WTC11 (cell line): ENCODE results near the gene EDN2. TPM values are rescaled to one million over a fixed set of nuclear protein-coding genes. Genes with fewer than 3 reads are reported as not detected.

Experiments used
- ATAC-seq: fragments of 200-7000 bp; cut with Tn5 transposase; 2 replicates; pipeline ENCODE4 v1.10.0; 2021; ENCODE audit warnings: mild to moderate bottlenecking, moderate library complexity
- CTCF ChIA-PET: fragments of 300-600 bp; sonication (Branson Sonifier 250); formaldehyde crosslinking; loops from one replicate; lab custom pipeline; 2021; ENCODE audit warnings: antibody characterized with exemption; lab: Charles Lee
- POLR2A ChIA-PET: fragments of 350-600 bp; sonication (Branson Sonifier 250); formaldehyde crosslinking; loops from one replicate; lab custom pipeline; 2021; ENCODE audit warnings: antibody characterized with exemption; lab: Charles Lee
- DNase-seq: peaks from one replicate; pipeline ENCODE4 v3.0.0; 2021; ENCODE audit warnings: low spot score
- H3K27ac Mint-ChIP-seq: 2 replicates; pipeline ENCODE4 v1.8.0; 2021; ENCODE audit warnings: mixed read lengths
- H3K27me3 Mint-ChIP-seq: 2 replicates; pipeline ENCODE4 v1.8.0; 2021; ENCODE audit warnings: low read depth, mild to moderate bottlenecking, moderate library complexity, mixed read lengths
- H3K36me3 Mint-ChIP-seq: 2 replicates; pipeline ENCODE4 v1.8.0; 2021; ENCODE audit warnings: mixed read lengths
- H3K4me1 Mint-ChIP-seq: 2 replicates; pipeline ENCODE4 v1.8.0; 2022; ENCODE audit warnings: mixed read lengths
- H3K4me3 Mint-ChIP-seq: 2 replicates; pipeline ENCODE4 v1.8.0; 2021; ENCODE audit warnings: mild to moderate bottlenecking, moderate library complexity, mixed read lengths
- H3K9me3 Mint-ChIP-seq: 2 replicates; pipeline ENCODE4 v1.8.0; 2021; ENCODE audit warnings: mixed read lengths
- CBFB ChIP-seq: sonication (generic); formaldehyde crosslinking; IDR thresholded peaks from 2 replicates; pipeline ENCODE4 v1.8.1; 2022; ENCODE audit warnings: mild to moderate bottlenecking, low read depth, missing genetic modification reagents
- CTCF ChIP-seq: fragments of 200-600 bp; IDR thresholded peaks from 2 replicates; pipeline ENCODE4 v1.8.0; 2022; ENCODE audit warnings: antibody characterized with exemption
- E2F5 ChIP-seq: sonication (generic); formaldehyde crosslinking; IDR thresholded peaks from 2 replicates; pipeline ENCODE4 v1.8.1; 2022; ENCODE audit warnings: mild to moderate bottlenecking, moderate library complexity, missing genetic modification reagents
- ELF4 ChIP-seq: sonication (generic); formaldehyde crosslinking; IDR thresholded peaks from 2 replicates; pipeline ENCODE4 v1.8.1; 2022; ENCODE audit warnings: low read depth, mild to moderate bottlenecking, moderate library complexity, missing genetic modification reagents
- FOXK1 ChIP-seq: sonication (generic); formaldehyde crosslinking; IDR thresholded peaks from 2 replicates; pipeline ENCODE4 v1.8.0; 2022; ENCODE audit warnings: mild to moderate bottlenecking, moderate library complexity, missing genetic modification reagents
- GABPB1 ChIP-seq: sonication (generic); formaldehyde crosslinking; IDR thresholded peaks from 2 replicates; pipeline ENCODE4 v1.8.1; 2023; ENCODE audit warnings: mild to moderate bottlenecking, missing genetic modification reagents
- GTF2I ChIP-seq: fragments of 250-450 bp; sonication (Bioruptor Pico); conservative IDR thresholded peaks from 2 replicates; pipeline ENCODE4 v1.4.0; 2021; ENCODE audit warnings: mild to moderate bottlenecking
- IRF2 ChIP-seq: sonication (generic); formaldehyde crosslinking; IDR thresholded peaks from 2 replicates; pipeline ENCODE4 v1.8.0; 2022; ENCODE audit warnings: low read depth, missing genetic modification reagents, borderline replicate concordance
- JAZF1 ChIP-seq: fragments of 250-450 bp; sonication (Bioruptor Pico); IDR thresholded peaks from 2 replicates; pipeline ENCODE4 v1.9.0; 2021; ENCODE audit warnings: moderate library complexity, mild to moderate bottlenecking, inconsistent platforms
- JUN ChIP-seq: sonication (generic); formaldehyde crosslinking; IDR thresholded peaks from 2 replicates; pipeline ENCODE4 v1.8.0; 2023; ENCODE audit warnings: mild to moderate bottlenecking, missing genetic modification reagents
- KAT7 ChIP-seq: sonication (generic); formaldehyde crosslinking; IDR thresholded peaks from 2 replicates; pipeline ENCODE4 v1.8.1; 2023; ENCODE audit warnings: missing genetic modification reagents, mild to moderate bottlenecking, borderline replicate concordance
- MYBL2 ChIP-seq: sonication (generic); formaldehyde crosslinking; IDR thresholded peaks from 2 replicates; pipeline ENCODE4 v1.8.1; 2023; ENCODE audit warnings: mild to moderate bottlenecking, moderate library complexity, missing genetic modification reagents
- NFYB ChIP-seq: sonication (generic); formaldehyde crosslinking; conservative IDR thresholded peaks from 2 replicates; pipeline ENCODE4 v1.8.0; 2022; ENCODE audit warnings: low read depth, missing genetic modification reagents
- SP1 ChIP-seq: sonication (generic); formaldehyde crosslinking; conservative IDR thresholded peaks from 2 replicates; pipeline ENCODE4 v1.8.1; 2022; ENCODE audit warnings: missing genetic modification reagents
- TEAD1 ChIP-seq: sonication (generic); formaldehyde crosslinking; IDR thresholded peaks from 2 replicates; pipeline ENCODE4 v1.8.0; 2022; ENCODE audit warnings: mild to moderate bottlenecking, missing genetic modification reagents
- TP53 ChIP-seq: sonication (generic); formaldehyde crosslinking; IDR thresholded peaks from 2 replicates; pipeline ENCODE4 v1.8.1; 2023; ENCODE audit warnings: mild to moderate bottlenecking, missing genetic modification reagents
- ZNF232 ChIP-seq: sonication (generic); formaldehyde crosslinking; IDR thresholded peaks from 2 replicates; pipeline ENCODE4 v1.8.0; 2022; ENCODE audit warnings: mild to moderate bottlenecking, missing genetic modification reagents
- ZNF317 ChIP-seq: sonication (generic); formaldehyde crosslinking; IDR thresholded peaks from 2 replicates; pipeline ENCODE4 v1.8.1; 2023; ENCODE audit warnings: low read depth, mild to moderate bottlenecking, moderate library complexity, missing genetic modification reagents, borderline replicate concordance
- ZNF532 ChIP-seq: fragments of 250-450 bp; sonication (Bioruptor Pico); IDR thresholded peaks from 2 replicates; pipeline ENCODE4 v1.9.0; 2021; ENCODE audit warnings: mild to moderate bottlenecking, borderline replicate concordance
- total RNA-seq: library from RNA; stranded (reverse); gene quantifications from 3 replicates; pipeline ENCODE4 v1.2.3, GENCODE V29; 2021
- TF ChIP-seq, protein P1 (sequence below): sonication (generic); formaldehyde crosslinking; IDR thresholded peaks from 2 replicates; pipeline ENCODE4 v1.8.0; 2023; ENCODE audit warnings: missing genetic modification reagents, mild to moderate bottlenecking, borderline replicate concordance

EDN2 gene
- total RNA-seq, 1 experiment from 2014 or later = 0.33 TPM

DNA sequence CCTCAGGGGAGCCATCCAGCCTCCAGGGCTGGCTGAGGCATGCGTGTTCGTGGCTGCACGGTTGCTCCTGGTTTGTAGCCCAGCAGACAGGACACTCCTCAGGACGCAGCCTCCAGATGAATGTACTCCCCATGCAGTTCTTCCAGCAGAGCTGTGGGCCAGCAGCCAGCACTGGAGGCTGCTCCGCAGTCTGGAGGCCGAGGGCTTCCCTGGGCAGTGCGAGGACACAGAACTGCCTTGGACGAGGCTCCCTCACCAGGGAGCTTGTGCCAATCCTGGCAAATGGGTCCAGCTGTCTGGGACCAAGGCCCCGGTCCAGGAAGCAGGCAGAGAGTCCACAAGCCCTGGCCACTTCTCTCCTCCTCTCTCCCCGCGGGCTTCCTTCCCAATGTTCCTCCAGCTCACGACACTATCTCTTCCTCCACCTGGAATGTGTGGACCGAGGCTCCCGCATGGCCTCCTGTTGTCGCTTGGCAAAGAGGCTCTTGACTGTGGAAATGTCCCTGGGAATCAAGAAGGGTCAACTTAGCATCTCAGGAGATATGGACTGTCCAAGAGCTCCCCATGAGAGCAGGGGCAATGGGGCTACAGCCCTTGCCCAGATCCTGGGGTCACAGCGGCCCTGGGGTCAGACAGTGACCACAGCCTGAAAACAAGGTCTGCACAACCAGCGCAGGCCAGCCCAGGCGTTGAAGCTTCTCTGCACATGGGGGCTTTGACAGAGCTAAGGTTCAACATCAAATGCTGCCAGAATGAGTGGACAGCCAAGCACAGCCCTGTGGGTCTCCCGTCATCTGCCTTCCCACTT lies 5.3 kb downstream of the EDN2 start:
- H3K27me3 Mint-ChIP-seq = no peaks in the 10 kb centered on the region; the same call in 1 of the 2 replicates
- H3K36me3 Mint-ChIP-seq = no peaks in the 10 kb centered on the region
- H3K4me1 Mint-ChIP-seq = peaks cover 23% of the 10 kb centered on the region
- H3K4me3 Mint-ChIP-seq = no peak overlapping the region
- DNase-seq = no peak
- ATAC-seq = no peak
- TF ChIP-seq TP53 (CRISPR knock-in tag) (no peak), ZNF232 (CRISPR knock-in tag) (no peak), GABPB1 (CRISPR knock-in tag) (no peak), FOXK1 (no peak), E2F5 (CRISPR knock-in tag) (no peak), CTCF (no peak), JAZF1 (no peak), TEAD1 (CRISPR knock-in tag) (no peak), ZNF317 (CRISPR knock-in tag) (no peak), GTF2I (no peak), MYBL2 (CRISPR knock-in tag) (no peak)
- POLR2A ChIA-PET = no interaction called here
- no peaks in the 10 kb centered on the region for H3K9me3 Mint-ChIP-seq
- CTCF ChIA-PET = interaction anchor here (0.8 to 2.7 kb wide), 5 partner anchors 8 to 197 kb away, joined by 3 to 7 read pairs (median 5); no protein-coding TSS in a partner anchor
- no peak overlapping the region for H3K27ac Mint-ChIP-seq

DNA sequence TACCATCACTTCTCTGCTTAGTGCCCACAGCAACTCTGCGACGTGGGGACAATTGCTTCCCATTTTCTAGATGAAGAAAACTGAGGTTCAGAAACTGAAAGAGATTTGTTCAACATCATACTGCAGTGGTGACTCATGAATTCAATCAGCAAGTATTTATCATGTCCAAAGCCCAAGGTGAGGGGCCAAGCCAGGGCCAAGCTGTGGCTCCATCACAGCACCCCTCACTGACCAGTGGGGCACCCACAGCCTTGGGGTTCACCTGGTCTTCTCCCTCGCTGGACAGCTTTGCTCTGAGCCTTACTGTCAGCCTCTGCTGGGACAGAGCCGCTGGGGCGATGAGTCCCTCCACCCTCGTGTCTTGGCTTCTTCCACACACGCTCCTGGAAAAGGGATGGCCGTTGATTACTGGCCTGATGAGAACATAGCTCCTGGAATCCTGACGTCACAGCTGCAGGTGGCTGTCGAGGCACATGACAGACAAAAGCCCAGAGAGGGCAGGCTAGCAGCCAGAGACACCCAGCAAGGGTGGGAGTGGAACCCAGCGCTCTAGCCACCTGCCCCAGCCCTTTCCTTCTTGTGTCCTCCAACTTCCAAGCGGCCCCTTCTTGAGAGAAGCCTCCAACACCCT lies 6.2 kb downstream of the EDN2 start:
- no peak overlapping the region for H3K4me3 Mint-ChIP-seq
- DNase-seq (no peak), ATAC-seq (no peak)
- CTCF ChIA-PET = interaction anchor here (2.7 kb wide), 1 partner anchor 196 kb away, joined by 6 read pairs; no protein-coding TSS in a partner anchor
- no peaks in the 10 kb centered on the region; the same call in 1 of the 2 replicates for H3K27me3 Mint-ChIP-seq
- H3K4me1 Mint-ChIP-seq = peaks cover 19% of the 10 kb centered on the region
- H3K27ac Mint-ChIP-seq = no peak overlapping the region
- no peaks in the 10 kb centered on the region for H3K36me3 Mint-ChIP-seq
- no peaks in the 10 kb centered on the region for H3K9me3 Mint-ChIP-seq
- POLR2A ChIA-PET = no interaction called here
- no peak for TF ChIP-seq JUN (CRISPR knock-in tag)
- TF ChIP-seq KAT7 (CRISPR knock-in tag) = no peak
- TF ChIP-seq CBFB (CRISPR knock-in tag) = no peak
- no peak for TF ChIP-seq SP1 (CRISPR knock-in tag)
- TF ChIP-seq, protein P1, sequence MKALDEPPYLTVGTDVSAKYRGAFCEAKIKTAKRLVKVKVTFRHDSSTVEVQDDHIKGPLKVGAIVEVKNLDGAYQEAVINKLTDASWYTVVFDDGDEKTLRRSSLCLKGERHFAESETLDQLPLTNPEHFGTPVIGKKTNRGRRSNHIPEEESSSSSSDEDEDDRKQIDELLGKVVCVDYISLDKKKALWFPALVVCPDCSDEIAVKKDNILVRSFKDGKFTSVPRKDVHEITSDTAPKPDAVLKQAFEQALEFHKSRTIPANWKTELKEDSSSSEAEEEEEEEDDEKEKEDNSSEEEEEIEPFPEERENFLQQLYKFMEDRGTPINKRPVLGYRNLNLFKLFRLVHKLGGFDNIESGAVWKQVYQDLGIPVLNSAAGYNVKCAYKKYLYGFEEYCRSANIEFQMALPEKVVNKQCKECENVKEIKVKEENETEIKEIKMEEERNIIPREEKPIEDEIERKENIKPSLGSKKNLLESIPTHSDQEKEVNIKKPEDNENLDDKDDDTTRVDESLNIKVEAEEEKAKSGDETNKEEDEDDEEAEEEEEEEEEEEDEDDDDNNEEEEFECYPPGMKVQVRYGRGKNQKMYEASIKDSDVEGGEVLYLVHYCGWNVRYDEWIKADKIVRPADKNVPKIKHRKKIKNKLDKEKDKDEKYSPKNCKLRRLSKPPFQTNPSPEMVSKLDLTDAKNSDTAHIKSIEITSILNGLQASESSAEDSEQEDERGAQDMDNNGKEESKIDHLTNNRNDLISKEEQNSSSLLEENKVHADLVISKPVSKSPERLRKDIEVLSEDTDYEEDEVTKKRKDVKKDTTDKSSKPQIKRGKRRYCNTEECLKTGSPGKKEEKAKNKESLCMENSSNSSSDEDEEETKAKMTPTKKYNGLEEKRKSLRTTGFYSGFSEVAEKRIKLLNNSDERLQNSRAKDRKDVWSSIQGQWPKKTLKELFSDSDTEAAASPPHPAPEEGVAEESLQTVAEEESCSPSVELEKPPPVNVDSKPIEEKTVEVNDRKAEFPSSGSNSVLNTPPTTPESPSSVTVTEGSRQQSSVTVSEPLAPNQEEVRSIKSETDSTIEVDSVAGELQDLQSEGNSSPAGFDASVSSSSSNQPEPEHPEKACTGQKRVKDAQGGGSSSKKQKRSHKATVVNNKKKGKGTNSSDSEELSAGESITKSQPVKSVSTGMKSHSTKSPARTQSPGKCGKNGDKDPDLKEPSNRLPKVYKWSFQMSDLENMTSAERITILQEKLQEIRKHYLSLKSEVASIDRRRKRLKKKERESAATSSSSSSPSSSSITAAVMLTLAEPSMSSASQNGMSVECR = no peak
- no peak for TF ChIP-seq ZNF532 (CRISPR knock-in tag)
- TF ChIP-seq ELF4 (CRISPR knock-in tag) = no peak
- no peak for TF ChIP-seq IRF2 (CRISPR knock-in tag)
- no peak for TF ChIP-seq NFYB (CRISPR knock-in tag)
